Mucosa of stomach (tissue), 1 donor: ENCODE measurements around the gene EPM2AIP1.
"Not testable (repeated sequence)": the region's sequence is repeated elsewhere in the genome, so short reads cannot be mapped to it uniquely, and the experiment has no call there.

Source experiments
- H3K27me3 ChIP-seq: one replicate; pipeline ENCODE4 v1.7.0; 2013; ENCODE audit warnings: mild to moderate bottlenecking, low read length; ENCODE audit not compliant: control insufficient read depth, insufficient read depth
- H3K36me3 ChIP-seq: one replicate; pipeline ENCODE4 v1.7.0; 2013; ENCODE audit warnings: low read length; ENCODE audit not compliant: control insufficient read depth, insufficient read depth
- H3K4me1 ChIP-seq: one replicate; pipeline ENCODE4 v1.7.0; 2013; ENCODE audit warnings: mild to moderate bottlenecking, low read length; ENCODE audit not compliant: control insufficient read depth, insufficient read depth
- H3K4me3 ChIP-seq: one replicate; pipeline ENCODE4 v1.7.0; 2013; ENCODE audit warnings: low read length
- H3K9ac ChIP-seq: one replicate; pipeline ENCODE4 v1.7.0; 2013; ENCODE audit warnings: mild to moderate bottlenecking, low read length, moderate library complexity
- H3K9me3 ChIP-seq: one replicate; pipeline ENCODE4 v1.7.0; 2013; ENCODE audit warnings: mild to moderate bottlenecking, low read length, moderate library complexity; ENCODE audit not compliant: control insufficient read depth
- donor health status: Pancreatic carcinoma.

The EPM2AIP1 gene

DNA sequence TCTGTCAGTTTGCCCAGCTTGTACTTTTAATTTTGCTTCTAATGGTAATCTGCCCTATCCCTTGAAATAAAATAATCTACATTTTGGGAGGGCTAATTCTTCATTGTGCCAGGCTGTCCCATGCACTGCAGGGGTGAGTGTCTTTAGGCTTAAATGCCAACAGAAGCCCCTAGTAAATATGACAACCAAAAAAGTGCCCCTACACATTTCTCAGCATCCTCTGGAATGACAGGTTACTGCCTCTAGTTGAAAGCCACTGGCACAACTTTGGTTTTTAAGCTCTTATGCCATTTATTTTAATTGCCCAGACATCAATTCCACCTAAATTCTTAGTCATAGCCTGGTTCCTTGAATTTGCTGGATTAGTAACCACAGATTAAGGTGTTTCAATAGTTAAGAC, 3.4 kb downstream of the EPM2AIP1 start:
- no peak overlapping the region for H3K4me3 ChIP-seq
- no peak overlapping the region for H3K9ac ChIP-seq
- no peaks in the 10 kb centered on the region for H3K9me3 ChIP-seq
- peaks cover 18% of the 10 kb centered on the region for H3K4me1 ChIP-seq
- H3K27me3 ChIP-seq: no peaks in the 10 kb centered on the region
- H3K36me3 ChIP-seq: no peaks in the 10 kb centered on the region

DNA sequence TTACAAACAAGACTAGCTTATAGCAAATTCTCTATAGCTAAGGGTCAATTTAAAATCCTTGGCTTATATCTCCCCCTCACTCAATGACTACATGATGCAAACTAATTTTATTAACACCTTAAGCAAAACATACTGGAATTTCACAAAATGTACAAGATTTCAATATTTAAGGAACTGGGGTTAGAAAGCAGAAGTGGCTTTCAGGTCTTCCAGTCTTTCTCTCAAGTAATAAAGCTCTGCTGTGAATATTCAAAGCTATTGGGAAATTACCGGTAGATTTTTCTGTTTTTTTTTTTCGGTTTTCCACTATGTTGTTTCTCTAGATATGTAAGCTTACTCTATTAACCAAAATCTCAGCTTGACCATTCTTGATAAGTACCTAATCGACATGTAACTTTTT, 3.9 kb downstream of the EPM2AIP1 start:
- Histone ChIP-seq H3K36me3 (no peaks in the 10 kb centered on the region), H3K4me1 (peaks cover 18% of the 10 kb centered on the region), H3K9ac (no peak overlapping the region), H3K9me3 (no peaks in the 10 kb centered on the region), H3K4me3 (no peak overlapping the region), H3K27me3 (no peaks in the 10 kb centered on the region)

DNA sequence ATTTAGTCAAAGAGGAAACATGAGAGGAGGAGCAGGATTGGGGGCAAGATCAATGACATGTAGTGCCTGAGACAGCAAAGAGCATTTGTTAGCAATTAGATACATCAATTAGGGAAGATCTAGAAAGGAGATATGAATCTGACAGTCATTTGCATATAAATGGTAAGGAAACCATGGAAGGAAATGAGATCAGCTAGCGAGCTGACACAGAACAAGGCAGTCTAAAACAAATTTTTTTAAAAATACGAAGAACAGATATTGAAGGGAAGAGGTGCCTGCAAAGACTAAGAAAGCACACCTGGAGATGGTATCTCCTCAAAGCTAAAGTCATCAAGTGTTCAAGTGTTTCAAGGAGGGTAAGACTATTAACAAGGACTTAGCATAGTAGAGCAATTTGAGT, 4.6 kb downstream of the EPM2AIP1 start:
- Histone ChIP-seq H3K4me3 (no peak overlapping the region), H3K27me3 (no peaks in the 10 kb centered on the region), H3K9me3 (no peaks in the 10 kb centered on the region), H3K4me1 (peaks cover 18% of the 10 kb centered on the region), H3K36me3 (no peaks in the 10 kb centered on the region), H3K9ac (no peak overlapping the region)

DNA sequence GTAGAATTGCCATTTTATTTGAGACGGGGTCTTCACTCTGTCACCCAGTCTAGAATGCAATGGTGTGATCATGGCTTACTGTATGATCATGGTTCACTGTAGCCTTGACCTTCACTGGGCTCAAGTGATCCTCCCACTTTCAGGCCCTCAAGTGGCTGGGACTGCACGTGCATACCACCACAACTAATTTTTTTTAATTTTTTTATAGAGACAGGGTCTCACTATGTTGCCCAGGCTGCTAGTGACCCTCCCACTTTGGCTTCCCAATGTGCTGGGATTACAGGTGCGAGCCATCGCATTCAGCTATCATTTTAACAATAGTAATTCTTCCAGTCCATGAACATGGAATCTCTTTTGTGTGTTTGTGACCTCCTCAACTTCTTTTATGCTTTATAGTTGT, 11.9 kb downstream of the EPM2AIP1 start:
- no peaks in the 10 kb centered on the region for H3K27me3 ChIP-seq
- H3K4me3 ChIP-seq: no peak overlapping the region
- no peak overlapping the region for H3K9ac ChIP-seq
- H3K36me3 ChIP-seq: no peaks in the 10 kb centered on the region
- no peaks in the 10 kb centered on the region for H3K9me3 ChIP-seq
- H3K4me1 ChIP-seq: no peaks in the 10 kb centered on the region

DNA sequence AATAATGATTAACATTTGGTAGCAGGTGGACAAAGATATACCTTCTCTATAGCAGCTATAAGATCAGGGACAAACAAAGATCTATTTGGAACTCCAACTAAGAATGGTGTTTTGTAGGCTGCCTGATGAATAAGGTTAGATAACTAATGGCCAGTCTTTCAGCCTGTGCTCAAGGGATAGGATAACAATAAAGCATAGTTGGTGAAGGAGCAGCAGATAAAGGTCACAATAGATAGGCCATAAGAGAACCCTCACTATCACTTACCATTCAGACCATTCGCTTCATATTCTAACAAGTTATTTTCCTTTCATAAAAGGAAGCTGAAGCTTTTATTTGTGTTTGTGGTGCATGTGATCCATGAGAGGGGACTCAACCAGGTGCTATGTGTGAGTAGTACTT, 19.8 kb downstream of the EPM2AIP1 start:
- H3K9me3 ChIP-seq: no peaks in the 10 kb centered on the region

DNA sequence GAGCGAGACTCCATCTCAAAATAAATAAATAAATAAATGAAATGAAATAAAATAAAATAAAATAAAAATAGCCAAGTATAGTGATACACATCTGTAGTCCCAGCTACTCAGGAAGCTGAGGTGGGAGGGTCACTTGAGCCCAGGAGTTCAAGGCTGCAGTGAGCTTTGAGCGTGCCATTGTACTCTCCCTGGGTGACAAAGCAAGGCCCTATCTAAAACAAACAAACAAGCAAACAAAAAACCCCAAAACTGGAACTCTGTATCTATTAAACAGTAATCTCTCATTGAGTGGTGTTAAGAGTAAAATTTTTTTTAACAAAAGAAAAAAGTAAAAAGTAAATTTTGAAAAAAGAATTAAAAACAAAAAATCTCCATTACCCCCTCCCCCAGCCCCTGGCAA, 20.8 kb downstream of the EPM2AIP1 start:
- no peaks in the 10 kb centered on the region for H3K27me3 ChIP-seq
- H3K4me3 ChIP-seq: no peak overlapping the region
- no peaks in the 10 kb centered on the region for H3K4me1 ChIP-seq
- no peaks in the 10 kb centered on the region for H3K9me3 ChIP-seq
- H3K9ac ChIP-seq: no peak overlapping the region
- H3K36me3 ChIP-seq: no peaks in the 10 kb centered on the region

More for the DNA sequence above, 19.8 kb downstream of the EPM2AIP1 start:
- H3K27me3 ChIP-seq: no peaks in the 10 kb centered on the region
- H3K4me1 ChIP-seq: no peaks in the 10 kb centered on the region
- no peak overlapping the region for H3K4me3 ChIP-seq
- no peak overlapping the region for H3K9ac ChIP-seq
- no peaks in the 10 kb centered on the region for H3K36me3 ChIP-seq

DNA sequence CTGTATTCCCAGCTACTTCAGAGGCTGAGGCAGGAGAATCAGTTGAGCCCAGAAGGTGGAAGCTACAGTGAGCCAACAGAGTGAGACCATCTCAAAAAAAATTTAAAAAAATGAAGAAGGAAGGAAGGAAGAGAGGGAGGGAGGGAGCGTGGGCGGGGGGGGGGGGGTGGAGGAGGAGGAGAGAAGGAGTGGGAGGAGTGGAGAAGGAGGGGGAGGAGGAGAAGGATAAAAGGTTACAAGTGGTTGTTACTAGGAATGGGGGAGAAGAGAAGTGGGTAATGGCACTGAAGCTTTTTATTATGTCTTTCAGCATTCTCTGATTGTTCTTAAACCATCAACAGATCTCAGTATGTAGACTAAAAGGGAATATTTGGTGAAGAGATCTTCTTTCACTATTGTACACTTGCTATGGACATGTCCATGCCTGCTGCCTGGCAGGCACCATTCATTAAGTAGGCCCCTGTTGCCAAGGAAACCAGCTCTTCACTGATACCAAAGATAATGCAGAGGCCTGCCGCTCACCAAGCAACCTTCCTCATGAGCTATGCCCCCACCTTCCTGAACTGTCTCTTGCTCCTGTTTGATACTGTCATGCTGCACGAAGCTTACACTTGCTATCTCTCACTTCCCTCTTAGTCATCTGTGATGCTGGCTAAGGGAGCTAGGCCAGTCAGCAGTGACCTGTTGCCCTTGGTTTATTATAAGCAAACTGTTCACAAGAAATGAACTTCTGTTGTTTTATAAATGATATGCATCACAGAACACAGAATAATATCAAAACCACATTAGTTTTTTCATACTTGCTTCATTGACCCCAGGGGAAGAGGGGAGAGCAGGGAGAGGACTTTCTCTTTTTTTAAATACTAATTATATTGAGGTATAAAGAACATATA, 23.1 kb downstream of the EPM2AIP1 start:
- H3K36me3 ChIP-seq: no peaks in the 10 kb centered on the region
- no peak overlapping the region for H3K9ac ChIP-seq
- no peaks in the 10 kb centered on the region for H3K27me3 ChIP-seq
- H3K4me1 ChIP-seq: no peaks in the 10 kb centered on the region
- no peak overlapping the region for H3K4me3 ChIP-seq
- no peaks in the 10 kb centered on the region for H3K9me3 ChIP-seq

DNA sequence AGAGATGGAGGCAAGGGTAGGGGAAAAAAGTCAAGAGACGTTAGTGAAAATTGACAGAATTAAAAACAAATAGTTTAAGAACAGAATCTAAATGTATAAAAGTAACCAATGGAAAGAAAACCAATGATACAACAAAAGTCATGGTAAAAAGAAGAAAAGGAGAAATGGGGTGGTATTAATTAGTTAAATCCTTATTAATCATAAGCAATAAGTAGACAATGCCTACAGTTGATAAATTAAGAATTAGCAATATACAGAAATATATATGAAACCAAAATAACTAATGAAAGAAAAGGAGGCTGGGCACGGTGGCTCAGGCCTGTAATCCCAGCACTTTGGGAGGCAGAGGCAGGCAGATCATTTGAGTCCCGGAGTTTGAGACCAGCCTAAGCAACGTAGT, 23.8 kb downstream of the EPM2AIP1 start:
- H3K36me3 ChIP-seq: no peaks in the 10 kb centered on the region
- H3K4me1 ChIP-seq: no peaks in the 10 kb centered on the region
- H3K9me3 ChIP-seq: no peaks in the 10 kb centered on the region
- no peaks in the 10 kb centered on the region for H3K27me3 ChIP-seq
- no peak overlapping the region for H3K4me3 ChIP-seq
- H3K9ac ChIP-seq: no peak overlapping the region

DNA sequence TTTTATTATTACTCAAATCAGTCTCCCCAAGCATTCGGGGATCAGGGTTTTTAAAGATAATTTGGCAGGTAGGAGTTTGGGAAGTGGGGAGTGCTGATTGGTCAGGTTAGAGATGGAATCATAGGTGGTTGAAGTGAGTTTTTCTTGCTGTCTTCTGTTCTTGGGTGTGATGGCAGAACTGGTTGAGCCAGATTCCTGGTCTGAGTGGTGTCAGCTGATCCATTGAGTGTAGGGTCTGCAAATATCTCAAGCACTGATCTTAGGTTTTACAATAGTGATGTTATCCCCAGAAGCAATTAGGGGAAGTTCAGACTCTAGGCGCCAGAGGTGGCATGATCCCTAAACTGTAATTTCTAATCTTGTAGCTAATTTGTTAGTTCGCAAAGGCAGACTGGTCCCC, 27.5 kb downstream of the EPM2AIP1 start:
- Histone ChIP-seq H3K27me3 (no peaks in the 10 kb centered on the region), H3K4me1 (no peaks in the 10 kb centered on the region), H3K9ac (no peak overlapping the region)

DNA sequence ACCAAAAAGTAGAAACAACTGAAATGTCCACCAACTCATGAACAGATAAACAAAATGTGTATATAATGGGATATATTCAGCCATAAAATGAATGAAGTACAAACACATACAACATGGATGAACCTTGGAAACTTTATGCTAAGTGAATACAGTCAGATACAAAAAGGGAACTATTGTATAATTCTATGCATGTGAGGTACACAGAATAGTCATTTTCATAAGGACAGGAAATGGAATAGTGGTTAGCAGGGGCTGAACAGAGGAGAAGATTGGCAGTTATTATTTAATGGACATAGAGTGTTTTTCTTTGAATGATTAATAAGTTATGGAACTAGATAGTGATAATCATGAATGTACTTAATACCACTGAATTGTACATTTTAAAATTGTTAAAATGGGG, 28.1 kb downstream of the EPM2AIP1 start:
- H3K4me1 ChIP-seq: no peaks in the 10 kb centered on the region
- H3K27me3 ChIP-seq: no peaks in the 10 kb centered on the region
- H3K9me3 ChIP-seq: no peaks in the 10 kb centered on the region
- no peak overlapping the region for H3K4me3 ChIP-seq
- no peak overlapping the region for H3K9ac ChIP-seq
- H3K36me3 ChIP-seq: no peaks in the 10 kb centered on the region

More for the DNA sequence above, 27.5 kb downstream of the EPM2AIP1 start:
- H3K4me3 ChIP-seq: no peak overlapping the region
- H3K9me3 ChIP-seq: no peaks in the 10 kb centered on the region
- H3K36me3 ChIP-seq: no peaks in the 10 kb centered on the region

DNA sequence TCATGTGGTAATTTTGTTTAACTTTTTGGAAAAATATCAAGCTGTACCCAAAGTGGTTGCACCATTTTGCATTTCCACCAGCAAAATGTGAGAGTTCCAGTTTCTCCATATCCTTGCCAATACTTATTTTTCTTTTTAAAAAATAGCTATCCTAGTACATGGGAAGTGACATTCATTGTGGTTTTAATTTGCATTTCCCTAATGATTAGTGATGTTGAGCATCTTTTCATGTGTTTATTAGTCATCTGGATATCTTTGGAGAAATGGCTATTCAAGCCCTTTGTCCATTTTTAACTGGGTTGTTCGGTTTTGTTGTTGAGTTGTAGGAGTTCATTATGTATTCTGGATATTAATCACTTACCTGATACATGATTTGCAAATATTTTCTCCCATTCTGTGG, 28.6 kb downstream of the EPM2AIP1 start:
- H3K27me3 ChIP-seq: no peaks in the 10 kb centered on the region
- no peaks in the 10 kb centered on the region for H3K4me1 ChIP-seq
- no peaks in the 10 kb centered on the region for H3K36me3 ChIP-seq
- H3K9me3 ChIP-seq: no peaks in the 10 kb centered on the region
- H3K4me3 ChIP-seq: no peak overlapping the region
- H3K9ac ChIP-seq: no peak overlapping the region

DNA sequence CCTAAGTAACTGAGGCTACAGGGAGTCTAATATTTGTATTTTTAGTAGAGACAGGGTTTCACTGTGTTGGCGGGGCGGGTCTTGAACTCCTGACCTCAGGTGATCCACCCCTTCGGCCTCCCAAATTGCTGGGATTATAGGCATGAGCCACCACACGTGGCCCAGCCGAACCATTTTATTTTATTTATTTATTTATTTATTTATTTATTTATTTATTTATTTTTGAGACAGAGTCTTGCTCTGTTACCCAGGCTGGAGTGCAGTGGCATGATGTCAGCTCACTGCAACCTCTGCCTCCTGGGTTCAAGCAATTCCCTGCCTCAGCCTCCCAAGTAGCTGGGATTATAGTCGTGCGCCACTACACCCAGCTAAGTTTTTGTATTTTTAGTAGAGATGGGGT, 29.9 kb downstream of the EPM2AIP1 start:
- H3K9ac ChIP-seq, H3K4me3 ChIP-seq, H3K9me3 ChIP-seq, H3K27me3 ChIP-seq, H3K4me1 ChIP-seq, H3K36me3 ChIP-seq: not testable (repeated sequence)

DNA sequence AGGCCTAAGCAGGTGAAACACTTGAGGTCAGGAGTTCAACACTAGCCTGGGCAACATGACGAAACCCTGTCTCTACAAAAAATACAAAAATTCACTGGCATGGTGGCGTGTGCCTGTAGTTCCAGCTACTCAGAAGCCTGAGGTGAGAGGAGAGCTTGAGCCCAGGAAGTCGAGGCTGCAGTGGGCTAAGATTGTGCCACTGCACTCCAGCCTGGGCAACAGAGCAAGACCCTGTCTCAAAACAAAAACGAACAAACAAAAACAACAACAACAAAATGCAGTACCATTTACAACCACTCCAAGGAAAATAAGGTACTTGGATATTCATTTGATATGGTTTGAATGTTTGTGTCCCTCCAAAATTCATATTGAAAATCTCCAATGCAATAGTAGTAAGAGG, 32.4 kb downstream of the EPM2AIP1 start:
- no peaks in the 10 kb centered on the region for H3K27me3 ChIP-seq
- no peak overlapping the region for H3K9ac ChIP-seq
- H3K9me3 ChIP-seq: no peaks in the 10 kb centered on the region
- peaks cover 8% of the 10 kb centered on the region for H3K4me1 ChIP-seq
- no peaks in the 10 kb centered on the region for H3K36me3 ChIP-seq
- H3K4me3 ChIP-seq: no peak overlapping the region
